HFFc6 (cell line): ENCODE measurements around the gene KIAA1755. TPM values are rescaled to one million over a fixed set of nuclear protein-coding genes. Genes with fewer than 3 reads are reported as not detected.
A peak's percentile ranks its signal among the peaks of the same experiment; 100 is the strongest.

Experiments
- DNase-seq: peaks from one replicate; pipeline ENCODE4 v3.0.0-alpha.2; 2018
- H3K27ac Mint-ChIP-seq: 2 replicates; pipeline ENCODE4 v1.8.0; 2020; ENCODE audit warnings: mild to moderate bottlenecking, mixed read lengths
- H3K27me3 Mint-ChIP-seq: 2 replicates; pipeline ENCODE4 v1.8.0; 2021; ENCODE audit warnings: mild to moderate bottlenecking, moderate library complexity, mixed read lengths; ENCODE audit not compliant: insufficient read depth
- H3K36me3 Mint-ChIP-seq: 2 replicates; pipeline ENCODE4 v1.8.0; 2021; ENCODE audit warnings: low read depth, mixed read lengths
- H3K4me1 Mint-ChIP-seq: 2 replicates; pipeline ENCODE4 v1.8.0; 2020; ENCODE audit warnings: low read depth, mixed read lengths
- H3K4me3 Mint-ChIP-seq: 2 replicates; pipeline ENCODE4 v1.8.0; 2020; ENCODE audit warnings: mild to moderate bottlenecking, moderate library complexity, mixed read lengths
- H3K9me3 Mint-ChIP-seq: 2 replicates; pipeline ENCODE4 v1.8.0; 2020; ENCODE audit warnings: mild to moderate bottlenecking, mixed read lengths
- CTCF ChIP-seq: fragments of 200-600 bp; sonication (generic); IDR thresholded peaks from 2 replicates; pipeline ENCODE4 v1.5.0; 2021; ENCODE audit warnings: antibody characterized with exemption, mild to moderate bottlenecking
- long read RNA-seq: library from polyadenylated mRNA; unstranded; transcript quantifications from one replicate; pipeline ENCODE4 v2.0.0, GENCODE V29; 2019
- total RNA-seq, 6 experiments: library from RNA; stranded (reverse); fragmentation: NEBNext Ultra II Directional; extraction: Animal tissue kit (Norgen Biotek cat#: 25700); gene quantifications; 2 replicates in 1 of 6; 3 replicates in 5 of 6; pipeline ENCODE4 v1.2.3, GENCODE V29; 2021

Gene KIAA1755, protein sequence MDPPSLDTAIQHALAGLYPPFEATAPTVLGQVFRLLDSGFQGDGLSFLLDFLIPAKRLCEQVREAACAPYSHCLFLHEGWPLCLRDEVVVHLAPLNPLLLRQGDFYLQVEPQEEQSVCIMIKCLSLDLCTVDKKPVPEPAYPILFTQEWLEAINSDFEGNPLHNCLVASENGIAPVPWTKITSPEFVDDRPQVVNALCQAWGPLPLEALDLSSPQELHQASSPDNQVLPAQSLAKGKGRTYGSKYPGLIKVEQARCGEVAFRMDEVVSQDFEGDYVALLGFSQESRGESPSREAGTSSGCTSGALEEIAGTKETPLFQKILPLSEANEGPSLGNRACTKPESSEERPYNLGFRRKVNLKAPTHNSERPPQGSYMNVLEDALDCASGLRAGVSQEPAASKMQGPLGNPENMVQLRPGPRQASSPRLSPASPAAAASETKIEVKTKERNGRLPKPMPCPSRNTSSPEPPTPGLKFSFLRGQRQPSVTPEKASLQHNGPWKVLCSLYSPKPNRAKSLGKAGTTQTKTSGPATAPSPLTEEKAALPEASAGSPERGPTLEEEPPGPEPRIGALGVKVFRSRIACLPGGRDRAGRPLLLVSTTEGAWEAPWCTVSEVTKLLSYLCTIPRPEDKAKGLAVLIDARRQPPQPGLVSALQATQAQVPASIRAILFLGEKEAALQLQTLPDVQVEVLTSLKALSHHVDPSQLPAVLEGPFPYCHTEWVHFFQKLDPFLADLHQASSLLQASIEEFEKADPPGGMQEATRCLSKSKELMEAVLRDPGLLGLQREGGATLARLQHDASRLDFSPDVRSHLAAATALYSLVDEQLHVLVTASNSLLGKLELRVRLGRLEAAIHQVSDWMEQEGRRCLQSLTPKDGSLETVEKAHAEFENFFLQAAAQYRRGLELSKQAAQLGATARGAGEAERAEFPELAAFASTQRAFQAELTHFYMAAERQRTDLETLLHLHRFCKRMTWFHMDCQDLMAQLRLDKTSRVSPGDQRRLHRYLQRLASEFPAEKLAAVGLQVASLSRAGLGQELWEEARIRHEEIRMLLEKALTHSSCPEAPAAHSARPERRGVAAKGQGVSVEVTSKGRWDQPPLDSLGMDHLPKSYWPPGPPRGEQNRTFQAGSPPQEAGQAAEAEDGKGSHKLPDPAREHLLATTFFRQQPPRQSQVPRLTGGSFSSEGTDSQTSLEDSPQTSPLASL
- total RNA-seq, result 1 to 10 TPM; 1.2 to 4.4 (median 2.2) TPM
- long read RNA-seq, partial matches to known transcripts, result 1 of 2 reads
- long read RNA-seq, other reads (novel, unspliced or antisense), result 1 of 2 reads

GRCh38 chr20:38260378-38261053 is at the start of gene KIAA1755:
Gene KIAA1755 (minus strand): TSS chr20:38260735. CDS start chr20:38260500, 235 bp downstream.
- Mint-ChIP-seq H3K36me3 (no peaks in the 10 kb centered on the region), H3K27ac (peak within 1 kb of the TSS; percentile 80), H3K4me1 (peaks cover 48% of the 10 kb centered on the region), H3K27me3 (no peaks in the 10 kb centered on the region), H3K9me3 (no peaks in the 10 kb centered on the region), H3K4me3 (peak within 1 kb of the TSS; percentile 78)
- DNase-seq, result no peak
- TF ChIP-seq CTCF, result no peak

DNA sequence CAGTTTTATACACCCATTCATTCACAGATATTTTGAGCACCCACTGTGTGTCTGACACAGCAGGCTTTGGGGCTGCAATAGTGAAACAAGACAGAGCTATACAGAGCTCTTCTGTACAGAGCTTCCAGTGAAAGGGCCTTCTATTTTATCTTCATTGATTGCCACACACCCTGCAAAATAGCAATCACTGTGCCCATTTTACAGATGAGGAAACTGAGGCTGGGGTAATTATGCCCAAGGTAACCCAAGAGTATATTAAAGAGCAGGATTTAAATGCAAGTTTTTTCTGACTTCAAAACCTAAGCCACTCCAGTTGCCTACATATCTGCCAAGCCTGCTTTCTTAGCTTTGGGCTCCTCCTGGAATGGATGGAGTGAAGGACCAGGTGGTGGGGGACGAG is 47.9 kb upstream of the KIAA1755 start:
- H3K4me1 Mint-ChIP-seq, result peaks cover 31% of the 10 kb centered on the region
- no peak overlapping the region for H3K4me3 Mint-ChIP-seq
- no peaks in the 10 kb centered on the region for H3K36me3 Mint-ChIP-seq
- peaks cover 27% of the 10 kb centered on the region for H3K27me3 Mint-ChIP-seq
- H3K9me3 Mint-ChIP-seq, result no peaks in the 10 kb centered on the region
- TF ChIP-seq CTCF, result no peak
- no peak overlapping the region for H3K27ac Mint-ChIP-seq
- no peak for DNase-seq

DNA sequence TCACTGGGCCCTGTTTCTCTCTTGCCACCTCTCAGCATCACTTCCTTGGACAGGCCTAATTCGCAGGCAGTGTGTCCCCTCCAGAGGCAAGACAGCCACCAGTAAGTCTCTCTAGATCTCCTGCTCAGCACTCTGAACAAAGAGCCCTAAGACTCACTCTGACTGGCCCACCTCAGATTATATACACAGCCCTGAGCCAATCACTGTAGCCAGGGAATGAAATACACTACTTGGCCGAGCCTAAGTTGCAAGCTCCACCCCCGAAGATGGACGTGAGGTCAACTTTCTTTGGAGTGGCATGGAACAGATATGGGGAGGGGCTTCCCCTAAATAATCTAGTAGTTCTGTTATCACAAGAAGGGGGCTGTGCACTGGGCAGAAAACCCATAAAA is 47.5 kb upstream of the KIAA1755 start:
- peaks cover 30% of the 10 kb centered on the region for H3K27me3 Mint-ChIP-seq
- no peaks in the 10 kb centered on the region for H3K36me3 Mint-ChIP-seq
- H3K4me3 Mint-ChIP-seq, result no peak overlapping the region
- H3K9me3 Mint-ChIP-seq, result no peaks in the 10 kb centered on the region
- peak; percentile 4 for DNase-seq
- no peak for TF ChIP-seq CTCF
- H3K4me1 Mint-ChIP-seq, result peaks cover 31% of the 10 kb centered on the region
- H3K27ac Mint-ChIP-seq, result peak overlapping the region; percentile 74

DNA sequence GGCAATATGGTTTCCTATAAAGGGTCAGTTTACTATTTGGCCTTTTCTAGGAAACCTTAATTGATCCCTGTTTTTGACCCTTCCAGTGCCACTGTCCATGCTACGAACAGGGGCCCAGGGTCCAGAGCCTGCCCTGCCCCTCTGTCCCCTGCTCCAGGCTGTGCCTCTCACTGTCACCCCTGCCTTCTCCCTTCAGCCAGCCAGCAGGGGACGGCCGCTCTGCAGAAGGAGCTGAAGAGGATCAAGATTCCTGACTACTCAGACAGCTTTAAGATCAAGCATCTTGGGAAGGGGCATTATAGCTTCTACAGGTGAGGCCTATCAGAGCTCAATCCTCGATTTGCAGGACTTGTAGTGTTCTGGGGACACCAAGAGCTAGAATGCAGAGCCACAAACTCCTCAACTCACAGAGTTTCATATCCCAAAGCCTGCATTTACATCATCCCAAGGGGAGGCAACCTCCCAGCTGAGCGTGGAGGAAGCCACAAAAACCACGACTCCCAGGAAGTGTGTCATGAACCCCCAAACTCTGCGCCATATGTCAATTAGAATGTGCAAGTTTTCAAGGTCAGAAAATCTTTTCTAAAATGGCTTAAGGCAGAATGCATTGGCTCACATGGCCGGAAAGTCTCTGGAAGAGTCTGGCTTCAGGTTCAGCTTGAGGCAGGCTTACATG is 47.0 kb upstream of the KIAA1755 start:
- no peak for TF ChIP-seq CTCF
- Mint-ChIP-seq H3K4me3 (no peak overlapping the region), H3K9me3 (no peaks in the 10 kb centered on the region), H3K27ac (peak overlapping the region; percentile 74), H3K36me3 (no peaks in the 10 kb centered on the region), H3K27me3 (peaks cover 32% of the 10 kb centered on the region), H3K4me1 (peaks cover 31% of the 10 kb centered on the region)
- peak; percentile 65 for DNase-seq
